ENCODE measurements around the gene NFATC1. TPM values are rescaled to one million over a fixed set of nuclear protein-coding genes. Genes with fewer than 3 reads are reported as not detected.

Gene NFATC1
- polyA plus RNA-seq, 1 of the 3 experiments (the other 2 are of a cell fraction) = 0.02 TPM

- Histone ChIP-seq H4K20me1 (ENCODE audit: insufficient read depth) (peaks cover 7% of the 10 kb centered on the region; the same call in 1 of the 2 replicates), H3K9ac (no peak overlapping the region), H3K27ac (ENCODE audit: low read depth in 2 of 2, low read length in 1 of 2) (no peak overlapping the region), H3F3A (replicated peaks; ENCODE audit: insufficient read depth) (no peaks in the 10 kb centered on the region), H3K36me3 (replicated peaks in 1 of 2; ENCODE audit: control insufficient read depth in 1 of 2, insufficient read depth in 2 of 2, low read length in 1 of 2) (no peaks in the 10 kb centered on the region), H3K4me2 (no peak overlapping the region), H3K4me1 (ENCODE audit: control insufficient read depth in 1 of 2, insufficient read depth in 2 of 2, low read depth in 1 of 2, low read length in 1 of 2) (no peaks in the 10 kb centered on the region), H3K9me2 (no peaks in the 10 kb centered on the region), H3K27me3 (ENCODE audit: insufficient read depth) (peaks cover 85% of the 10 kb centered on the region), H3K9me3 (no peaks in the 10 kb centered on the region), H3K4me3 (ENCODE audit: low read depth in 2 of 2, low read length in 1 of 2) (no peak overlapping the region), H2AFZ (ENCODE audit: low read depth) (no peak overlapping the region), H3K79me2 (ENCODE audit: insufficient read depth) (no peaks in the 10 kb centered on the region)
- WGBS (ENCODE audit: low lambda C conversion rate) = 28% methylated on average over 27 of the region's 30 CpGs
- POLR2A ChIA-PET = no interaction called here
- CTCF ChIA-PET = no interaction called here
- DNase-seq = no peak
- TF ChIP-seq EP300 (IDR thresholded peaks at IDR 0.05; ENCODE audit: borderline replicate concordance in 1 of 2, low read depth in 1 of 2, low read length in 1 of 2) = no peak
- no peak for TF ChIP-seq POLR2AphosphoS5 (IDR thresholded peaks at IDR 0.05; ENCODE audit: low read depth, low read length)
- TF ChIP-seq RAD21 (IDR thresholded peaks at IDR 0.05; ENCODE audit: low read length) = no peak
- TF ChIP-seq PBX3 (IDR thresholded peaks at IDR 0.05) = no peak
- TF ChIP-seq MAX (IDR thresholded peaks at IDR 0.05; ENCODE audit: low read depth) = no peak
- TF ChIP-seq FOXJ3 (CRISPR knock-in tag; IDR thresholded peaks at IDR 0.05) = no peak
- TF ChIP-seq NFIC (IDR thresholded peaks at IDR 0.05; ENCODE audit: borderline replicate concordance) = no peak
- TF ChIP-seq TEAD4 (IDR thresholded peaks at IDR 0.05; ENCODE audit: borderline replicate concordance, insufficient read depth) = no peak
- no peak for TF ChIP-seq GABPA (IDR thresholded peaks at IDR 0.05; ENCODE audit: low read depth)
- no peak for TF ChIP-seq IRF3 (IDR thresholded peaks at IDR 0.05; ENCODE audit: low read depth, low read length)
- no peak for TF ChIP-seq ZBTB33 (IDR thresholded peaks at IDR 0.05; ENCODE audit: borderline replicate concordance, low read depth)
- TF ChIP-seq TCF12 (IDR thresholded peaks at IDR 0.05) = no peak
- TF ChIP-seq USF2 (IDR thresholded peaks at IDR 0.05; ENCODE audit: borderline replicate concordance, low read depth, low read length) = no peak
- TF ChIP-seq JUND (IDR thresholded peaks at IDR 0.05) = no peak
- TF ChIP-seq SMC3 (IDR thresholded peaks at IDR 0.05; ENCODE audit: low read depth, low read length) = no peak
- TF ChIP-seq MXI1 (IDR thresholded peaks at IDR 0.05; ENCODE audit: low read depth, low read length) = no peak
- no peak for TF ChIP-seq CHD2 (IDR thresholded peaks at IDR 0.05; ENCODE audit: low read length, partially characterized antibody)
- no peak for TF ChIP-seq FOXM1 (IDR thresholded peaks at IDR 0.05; ENCODE audit: low read depth)
Observed at GRCh38 chr18:79406708-79407107, 11.0 kb downstream of the NFATC1 start.
